Mesothelial cell of epicardium (in vitro differentiated cells): ENCODE data around the gene STPG4. TPM values are rescaled to one million over a fixed set of nuclear protein-coding genes. Genes with fewer than 3 reads are reported as not detected.

Experiments used
- DNase-seq, 2 experiments: peaks; one replicate each; pipeline ENCODE4 v3.0.0; 2021; ENCODE audit warnings: low spot score in 2 of 2; ENCODE audit not compliant: unreplicated experiment in 2 of 2
- H3K27ac Mint-ChIP-seq: 2 replicates; pipeline ENCODE4 v1.8.0; 2021; ENCODE audit warnings: mixed read lengths
- H3K27me3 Mint-ChIP-seq: 2 replicates; pipeline ENCODE4 v1.8.0; 2021; ENCODE audit warnings: low read depth, mixed read lengths
- H3K36me3 Mint-ChIP-seq: 2 replicates; pipeline ENCODE4 v1.8.0; 2021; ENCODE audit warnings: mixed read lengths
- H3K4me1 Mint-ChIP-seq: 2 replicates; pipeline ENCODE4 v1.8.0; 2021; ENCODE audit warnings: mixed read lengths
- H3K4me3 Mint-ChIP-seq: 2 replicates; pipeline ENCODE4 v1.8.0; 2021; ENCODE audit warnings: mild to moderate bottlenecking, moderate library complexity, mixed read lengths
- H3K9me3 Mint-ChIP-seq: 2 replicates; pipeline ENCODE4 v1.8.0; 2021; ENCODE audit warnings: mixed read lengths
- CTCF ChIP-seq: fragments of 200-600 bp; sonication (generic); IDR thresholded peaks from one replicate; pipeline ENCODE4 v1.5.0; 2021; ENCODE audit warnings: antibody characterized with exemption; ENCODE audit not compliant: unreplicated experiment
- total RNA-seq: library from RNA; stranded (reverse); gene quantifications from 3 replicates; pipeline ENCODE4 v1.2.1, GENCODE V29; 2021

The STPG4 gene
- total RNA-seq, 1 donor from 2014 or later = not detected

- no peaks in the 10 kb centered on the region for H3K9me3 Mint-ChIP-seq
- H3K4me3 Mint-ChIP-seq = no peak overlapping the region
These were observed 105.6 kb downstream of the STPG4 start for GRCh38 chr2:47049502-47049901.

GRCh38 chr2:47048801-47049480 lies 106.2 kb downstream of the STPG4 start:
- TF ChIP-seq CTCF = no peak
- no peak overlapping the region for H3K27ac Mint-ChIP-seq
- H3K4me1 Mint-ChIP-seq = peaks cover 4% of the 10 kb centered on the region
- no peaks in the 10 kb centered on the region for H3K27me3 Mint-ChIP-seq
- DNase-seq = no peak
- H3K36me3 Mint-ChIP-seq = peaks cover 19% of the 10 kb centered on the region
- no peak overlapping the region for H3K4me3 Mint-ChIP-seq
- H3K9me3 Mint-ChIP-seq = no peaks in the 10 kb centered on the region

More at GRCh38 chr2:47049502-47049901, 105.6 kb downstream of the STPG4 start:
- H3K4me1 Mint-ChIP-seq = no peaks in the 10 kb centered on the region
- no peak for TF ChIP-seq CTCF
- H3K27me3 Mint-ChIP-seq = no peaks in the 10 kb centered on the region
- H3K36me3 Mint-ChIP-seq = peaks cover 19% of the 10 kb centered on the region
- no peak for DNase-seq
- no peak overlapping the region for H3K27ac Mint-ChIP-seq

- Mint-ChIP-seq H3K27ac (no peak overlapping the region), H3K27me3 (no peaks in the 10 kb centered on the region), H3K4me3 (no peak overlapping the region), H3K36me3 (peaks cover 12% of the 10 kb centered on the region), H3K4me1 (peaks cover 24% of the 10 kb centered on the region), H3K9me3 (no peaks in the 10 kb centered on the region)
- DNase-seq = no peak
- TF ChIP-seq CTCF = no peak
These were observed 108.8 kb downstream of the STPG4 start for GRCh38 chr2:47046271-47046670.

GRCh38 chr2:47043891-47044239 lies 111.2 kb downstream of the STPG4 start:
- no peak for DNase-seq
- Mint-ChIP-seq H3K27me3 (no peaks in the 10 kb centered on the region), H3K4me3 (no peak overlapping the region), H3K27ac (peak overlapping the region; percentile 48), H3K36me3 (peaks cover 12% of the 10 kb centered on the region), H3K4me1 (peaks cover 30% of the 10 kb centered on the region), H3K9me3 (no peaks in the 10 kb centered on the region)
- TF ChIP-seq CTCF = no peak

GRCh38 chr2:47043142-47043890 lies 111.8 kb downstream of the STPG4 start:
- no peak for TF ChIP-seq CTCF
- no peak for DNase-seq

More at GRCh38 chr2:47043142-47043890, 111.8 kb downstream of the STPG4 start:
- H3K4me3 Mint-ChIP-seq = no peak overlapping the region
- H3K36me3 Mint-ChIP-seq = peaks cover 12% of the 10 kb centered on the region
- peaks cover 30% of the 10 kb centered on the region for H3K4me1 Mint-ChIP-seq
- H3K27me3 Mint-ChIP-seq = no peaks in the 10 kb centered on the region
- peak overlapping the region; percentile 44 for H3K27ac Mint-ChIP-seq
- H3K9me3 Mint-ChIP-seq = no peaks in the 10 kb centered on the region
